Tibial nerve (tissue), 4 donors: ENCODE data around the gene GLTP. TPM values are rescaled to one million over a fixed set of nuclear protein-coding genes. Genes with fewer than 3 reads are reported as not detected.
"Not testable (repeated sequence)": the region's sequence is repeated elsewhere in the genome, so short reads cannot be mapped to it uniquely, and the experiment has no call there.

Source experiments
- DNase-seq, 2 donors: peaks; one replicate each; pipeline ENCODE4 v3.0.0-alpha.2; 2019; ENCODE audit warnings: low spot score in 2 of 2
- H3K27ac ChIP-seq, 4 donors: fragments of 200-600 bp; sonication (generic) in 3 of 4; one replicate each; pipeline ENCODE4 v1.5.1; 2017 to 2019; ENCODE audit warnings: mild to moderate bottlenecking in 1 of 4
- H3K27me3 ChIP-seq, 2 donors: fragments of 200-600 bp; sonication (generic) in 1 of 2; one replicate each; pipeline versions ENCODE4 v1.5.1 to v1.6.0; 2017 to 2019
- H3K36me3 ChIP-seq, 3 donors: fragments of 200-600 bp; sonication (generic); one replicate each; pipeline ENCODE4 v1.5.1; 2018 to 2019
- H3K4me1 ChIP-seq, 4 donors: fragments of 200-600 bp; sonication (generic) in 3 of 4; one replicate each; pipeline ENCODE4 v1.5.1; 2017 to 2019
- H3K4me3 ChIP-seq, 4 donors: fragments of 200-600 bp; sonication (generic) in 3 of 4; one replicate each; pipeline ENCODE4 v1.5.1; 2017 to 2019; ENCODE audit warnings: mild to moderate bottlenecking in 1 of 4, moderate library complexity in 1 of 4
- H3K9me3 ChIP-seq, 4 donors: fragments of 200-600 bp; sonication (generic) in 3 of 4; one replicate each; pipeline ENCODE4 v1.5.1; 2017 to 2019
- EP300 ChIP-seq, 2 donors: sonication (generic); formaldehyde crosslinking; IDR thresholded peaks; one replicate each; pipeline ENCODE4 v1.6.1; 2017; ENCODE audit warnings: antibody characterized with exemption in 2 of 2, mild to moderate bottlenecking in 1 of 2
- POLR2A ChIP-seq, 2 donors: fragments of 450-650 bp; IDR thresholded peaks; one replicate each; pipeline ENCODE4 v1.6.1; 2017; ENCODE audit warnings: antibody characterized with exemption in 2 of 2, mild to moderate bottlenecking in 2 of 2, moderate library complexity in 2 of 2
- WGBS, 2 donors: methylation state at CpG; one replicate each; pipeline ENCODE4 v1.1.5; 2018; 5-methylcytosine and 5-hydroxymethylcytosine counted together
- total RNA-seq, 4 donors: library from RNA; depleted of rRNA; stranded (reverse); fragments of >200 nt; gene quantifications; one replicate each; pipeline ENCODE4 v1.1.0, GENCODE V29; 2016
- TF ChIP-seq, protein P1 (sequence below), 5 experiments: fragments of 200-600 bp in 3 of 5; fragments of 450-650 bp in 2 of 5; sonication (generic) in 3 of 5; IDR thresholded peaks; one replicate each; pipeline ENCODE4 v1.5.1; 2016 to 2019; ENCODE audit warnings: antibody characterized with exemption in 5 of 5, mild to moderate bottlenecking in 3 of 5, moderate library complexity in 2 of 5

Gene GLTP
- total RNA-seq, 4 donors from 2014 or later = 42.0 to 71.7 (median 49.7) TPM

DNA sequence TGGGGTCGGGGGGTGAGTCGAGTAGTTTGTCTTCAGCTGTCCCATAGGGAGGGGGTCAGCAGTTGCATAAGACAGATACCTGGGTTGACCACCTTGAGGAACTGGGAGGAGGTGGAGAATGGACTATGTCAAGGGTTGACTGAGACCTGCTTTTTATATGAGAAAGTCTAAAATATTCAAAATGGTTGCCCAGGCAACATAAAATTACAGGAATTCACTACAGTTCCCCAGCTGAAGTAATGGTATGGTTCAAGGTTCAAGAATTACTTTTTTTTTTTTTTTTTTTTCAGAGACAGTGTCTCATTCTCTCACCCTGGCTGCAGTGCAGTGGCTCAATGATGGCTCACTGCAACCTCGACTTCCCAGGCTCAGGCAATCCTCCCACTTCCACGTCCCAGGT is 14.6 kb upstream of the GLTP start:
- no peak overlapping the region for H3K27ac ChIP-seq
- H3K27me3 ChIP-seq = no peaks in the 10 kb centered on the region
- no peaks in the 10 kb centered on the region for H3K36me3 ChIP-seq
- TF ChIP-seq, protein P1, sequence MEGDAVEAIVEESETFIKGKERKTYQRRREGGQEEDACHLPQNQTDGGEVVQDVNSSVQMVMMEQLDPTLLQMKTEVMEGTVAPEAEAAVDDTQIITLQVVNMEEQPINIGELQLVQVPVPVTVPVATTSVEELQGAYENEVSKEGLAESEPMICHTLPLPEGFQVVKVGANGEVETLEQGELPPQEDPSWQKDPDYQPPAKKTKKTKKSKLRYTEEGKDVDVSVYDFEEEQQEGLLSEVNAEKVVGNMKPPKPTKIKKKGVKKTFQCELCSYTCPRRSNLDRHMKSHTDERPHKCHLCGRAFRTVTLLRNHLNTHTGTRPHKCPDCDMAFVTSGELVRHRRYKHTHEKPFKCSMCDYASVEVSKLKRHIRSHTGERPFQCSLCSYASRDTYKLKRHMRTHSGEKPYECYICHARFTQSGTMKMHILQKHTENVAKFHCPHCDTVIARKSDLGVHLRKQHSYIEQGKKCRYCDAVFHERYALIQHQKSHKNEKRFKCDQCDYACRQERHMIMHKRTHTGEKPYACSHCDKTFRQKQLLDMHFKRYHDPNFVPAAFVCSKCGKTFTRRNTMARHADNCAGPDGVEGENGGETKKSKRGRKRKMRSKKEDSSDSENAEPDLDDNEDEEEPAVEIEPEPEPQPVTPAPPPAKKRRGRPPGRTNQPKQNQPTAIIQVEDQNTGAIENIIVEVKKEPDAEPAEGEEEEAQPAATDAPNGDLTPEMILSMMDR (IDR thresholded peaks at IDR 0.05) = no peak
- TF ChIP-seq EP300 (IDR thresholded peaks at IDR 0.05) (no peak), POLR2A (IDR thresholded peaks at IDR 0.05) (no peak)
- no peak for DNase-seq
- H3K4me1 ChIP-seq = peaks cover 0 to 8% (median 2%) of the 10 kb centered on the region in 4 donors
- no peaks in the 10 kb centered on the region for H3K9me3 ChIP-seq
- no peak overlapping the region for H3K4me3 ChIP-seq
- WGBS, 2 donors = 65 to 69% methylated on average over 4 of the region's 4 CpGs

DNA sequence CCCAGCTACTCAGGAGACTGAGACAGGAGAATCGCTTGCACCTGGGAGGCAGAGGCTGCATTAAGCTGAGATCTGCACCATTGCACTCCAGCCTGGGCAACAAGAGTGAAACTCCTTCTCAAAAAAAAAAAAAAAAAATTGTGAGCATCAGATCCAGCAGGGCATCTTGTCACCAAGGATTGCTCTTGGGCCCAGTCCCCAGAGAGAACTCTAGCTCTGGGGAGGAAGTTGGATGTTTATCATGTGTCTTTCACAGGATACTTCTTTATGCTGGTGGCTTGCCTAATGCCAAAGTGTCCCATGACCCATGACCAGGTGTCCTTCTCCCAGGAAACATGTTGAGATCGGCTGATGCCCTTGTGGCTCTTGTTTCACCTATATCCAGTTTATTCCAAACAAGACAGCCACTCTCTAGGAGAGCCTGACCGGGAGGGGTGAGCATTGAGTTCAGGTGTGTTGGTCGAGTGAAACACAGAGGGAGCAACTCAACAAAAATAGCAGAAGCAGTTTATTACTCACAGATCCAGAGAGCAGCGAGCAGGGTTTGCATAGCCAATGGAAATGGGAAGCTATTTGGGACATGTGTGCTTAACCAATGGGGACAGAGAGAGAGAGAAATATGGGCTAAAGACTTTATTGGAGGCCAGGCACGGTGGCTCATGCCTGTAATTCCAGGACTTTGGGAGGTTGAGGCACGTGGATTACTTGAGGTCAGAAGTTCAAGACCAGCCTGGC is 13.1 kb upstream of the GLTP start:
- DNase-seq = no peak
- no peak overlapping the region for H3K4me3 ChIP-seq
- WGBS, 2 donors = 74 to 79% methylated on average over 7 of the region's 7 CpGs
- H3K9me3 ChIP-seq = no peaks in the 10 kb centered on the region
- peaks cover 0 to 8% (median 0%) of the 10 kb centered on the region in 4 donors for H3K4me1 ChIP-seq
- H3K27me3 ChIP-seq = no peaks in the 10 kb centered on the region
- TF ChIP-seq, protein P1 (IDR thresholded peaks at IDR 0.05) = no peak
- no peak for TF ChIP-seq POLR2A (IDR thresholded peaks at IDR 0.05)
- TF ChIP-seq EP300 (IDR thresholded peaks at IDR 0.05) = no peak
- no peaks in the 10 kb centered on the region for H3K36me3 ChIP-seq
- no peak overlapping the region for H3K27ac ChIP-seq

DNA sequence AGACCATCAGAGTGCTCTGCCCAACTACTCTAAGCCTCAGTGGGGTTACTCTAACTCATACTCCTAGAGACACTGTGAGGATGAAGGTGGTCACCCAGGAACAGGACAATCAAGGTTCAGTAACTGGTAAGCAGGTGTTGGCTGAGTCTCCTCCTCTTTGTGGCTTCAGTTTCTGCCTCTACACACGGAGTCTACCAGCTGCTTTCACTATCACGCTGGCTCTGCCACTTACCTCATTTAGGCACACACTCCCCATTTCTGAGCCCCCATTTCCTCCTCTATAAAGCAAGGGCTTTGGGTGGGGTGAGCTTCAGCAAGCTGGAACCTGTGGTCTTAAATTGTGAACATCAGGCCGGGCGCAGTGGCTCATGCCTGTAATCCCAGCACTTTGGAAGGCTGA is 12.4 kb upstream of the GLTP start:
- no peaks in the 10 kb centered on the region for H3K36me3 ChIP-seq
- WGBS, 2 donors = 77 to 89% methylated on average over 4 of the region's 4 CpGs
- TF ChIP-seq, protein P1 (IDR thresholded peaks at IDR 0.05) = no peak
- TF ChIP-seq EP300 (IDR thresholded peaks at IDR 0.05) = no peak
- no peak for TF ChIP-seq POLR2A (IDR thresholded peaks at IDR 0.05)
- no peak overlapping the region for H3K4me3 ChIP-seq
- DNase-seq = no peak
- no peaks in the 10 kb centered on the region for H3K27me3 ChIP-seq
- no peak overlapping the region for H3K27ac ChIP-seq
- no peaks in the 10 kb centered on the region for H3K9me3 ChIP-seq
- H3K4me1 ChIP-seq = peaks cover 0 to 8% (median 0%) of the 10 kb centered on the region in 4 donors

DNA sequence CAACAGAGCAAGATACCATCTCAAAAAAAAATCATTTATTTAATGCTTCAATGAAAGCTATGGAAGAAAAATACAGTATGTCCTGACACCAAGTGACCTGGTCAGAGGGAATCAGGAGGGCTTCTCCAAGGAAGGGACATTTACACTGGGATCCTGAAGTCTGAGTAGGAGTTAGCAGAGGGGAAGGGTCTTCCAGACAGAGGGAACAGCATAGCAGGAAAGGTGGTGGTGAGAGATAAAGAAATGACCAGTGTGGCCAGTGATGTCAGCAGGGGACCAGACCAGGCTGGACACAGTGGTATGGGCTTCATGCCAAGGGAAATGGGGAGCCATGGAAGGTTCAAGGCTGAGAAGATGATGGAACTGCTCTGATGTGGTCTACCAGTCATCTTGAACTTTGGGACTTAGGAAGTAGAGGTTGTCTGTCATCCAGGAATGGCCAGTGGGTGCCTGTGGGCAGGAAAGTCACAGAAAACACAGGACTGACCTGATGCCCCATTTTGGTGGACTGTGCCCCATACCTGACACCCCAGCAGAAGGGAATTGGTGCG is 11.9 kb upstream of the GLTP start:
- no peaks in the 10 kb centered on the region for H3K9me3 ChIP-seq

DNA sequence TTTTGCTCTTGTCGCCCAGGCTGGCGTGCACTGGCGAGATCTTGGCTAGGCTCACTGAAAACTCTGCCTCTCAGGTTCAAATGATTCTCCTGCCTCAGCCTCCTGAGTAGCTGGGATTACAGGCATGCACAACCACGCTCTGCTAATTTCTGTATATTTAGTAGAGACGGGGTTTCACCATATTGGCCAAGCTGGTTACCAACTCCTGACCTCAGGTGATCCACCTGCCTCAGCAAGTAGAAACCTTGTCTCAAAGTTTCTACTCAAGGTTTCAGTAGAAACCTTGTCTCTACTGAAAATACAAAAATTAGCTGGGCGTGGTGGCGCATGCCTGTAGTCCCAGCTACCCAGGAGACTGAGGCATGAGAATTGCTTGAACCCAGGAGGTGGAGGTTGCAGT is 11.4 kb upstream of the GLTP start:
- not testable (repeated sequence) for H3K36me3 ChIP-seq, H3K4me3 ChIP-seq, H3K4me1 ChIP-seq, H3K27ac ChIP-seq, H3K9me3 ChIP-seq, DNase-seq, H3K27me3 ChIP-seq
- WGBS, 2 donors = 87 to 90% methylated on average over 7 of the region's 7 CpGs

More for the DNA sequence above, 11.9 kb upstream of the GLTP start:
- Histone ChIP-seq H3K36me3 (no peaks in the 10 kb centered on the region), H3K4me3 (no peak overlapping the region), H3K27me3 (no peaks in the 10 kb centered on the region), H3K4me1 (peaks cover 0 to 8% (median 0%) of the 10 kb centered on the region in 4 donors), H3K27ac (no peak overlapping the region)
- TF ChIP-seq EP300 (IDR thresholded peaks at IDR 0.05) (no peak), POLR2A (IDR thresholded peaks at IDR 0.05) (no peak)
- TF ChIP-seq, protein P1 (IDR thresholded peaks at IDR 0.05) = no peak
- WGBS, 2 donors = 67 to 89% methylated on average over 1 of the region's 1 CpG
- DNase-seq = no peak
